ENCODE results near the gene PRXL2B.

The PRXL2B gene

DNA sequence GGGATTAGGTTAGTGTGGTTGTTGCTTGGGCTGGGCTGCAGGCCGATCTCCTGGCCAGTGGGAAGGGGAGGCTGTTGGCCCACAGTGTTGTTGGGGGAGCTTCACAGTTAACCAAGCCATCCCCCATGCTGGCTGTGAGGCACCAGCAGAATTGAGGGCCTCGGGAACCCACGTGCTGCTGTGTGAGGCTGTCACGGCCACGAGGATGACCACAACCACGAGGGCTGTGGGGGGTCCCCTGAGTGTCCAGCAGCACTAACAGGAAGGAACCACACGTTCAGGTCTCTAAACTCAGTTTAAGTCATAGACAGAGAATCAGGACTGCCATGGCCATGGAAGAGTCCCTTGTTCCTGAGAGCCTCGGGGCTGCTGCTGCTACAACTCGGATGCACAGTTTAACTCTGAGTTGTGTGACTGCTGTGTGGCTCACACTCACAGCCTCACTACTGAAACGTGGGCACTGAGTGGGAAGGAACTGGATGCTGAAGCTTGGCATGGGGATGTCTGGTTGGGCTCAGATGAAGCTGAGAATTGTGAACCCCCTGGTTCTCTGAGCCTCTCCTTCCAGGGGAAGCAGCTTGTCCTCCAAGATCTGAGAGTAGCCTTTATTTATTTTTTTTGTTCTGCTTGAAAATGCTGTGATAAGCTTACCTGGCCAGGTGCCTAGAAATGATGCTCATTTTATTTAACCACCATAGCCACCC is 51.0 kb downstream of the PRXL2B start:
- DNase-seq: no peak

DNA sequence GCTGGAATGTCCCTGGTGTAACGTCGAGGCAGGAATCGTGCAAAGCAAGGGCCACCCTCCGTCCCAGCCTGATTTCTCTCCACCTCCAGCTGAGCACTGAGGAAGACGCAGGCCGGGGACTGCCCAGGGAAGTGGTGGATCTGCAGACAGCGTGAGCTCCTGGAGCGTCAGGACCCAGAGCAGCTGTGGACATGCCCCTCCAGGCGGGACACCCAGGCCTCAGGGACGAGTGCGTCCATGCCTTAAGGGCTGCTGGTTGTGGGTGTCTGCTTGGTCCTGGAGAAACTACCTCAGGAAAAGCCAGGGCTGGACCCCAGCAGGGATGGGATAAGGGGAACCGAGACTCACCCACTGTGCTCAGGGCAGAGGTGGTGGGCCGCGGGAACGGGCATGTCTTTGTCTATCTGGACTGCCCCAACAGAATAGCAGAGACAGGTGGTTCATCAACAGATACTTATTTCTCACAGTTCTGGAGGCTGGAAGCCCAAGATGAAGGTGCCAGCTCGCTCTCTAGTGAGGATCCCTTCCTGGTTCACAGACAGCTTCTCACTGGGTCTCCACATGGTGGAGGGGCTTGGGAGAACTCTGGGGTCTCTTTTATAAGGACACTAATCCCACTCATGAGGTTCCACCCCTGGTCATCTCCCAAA is 52.0 kb downstream of the PRXL2B start:
- DNase-seq: no peak

DNA sequence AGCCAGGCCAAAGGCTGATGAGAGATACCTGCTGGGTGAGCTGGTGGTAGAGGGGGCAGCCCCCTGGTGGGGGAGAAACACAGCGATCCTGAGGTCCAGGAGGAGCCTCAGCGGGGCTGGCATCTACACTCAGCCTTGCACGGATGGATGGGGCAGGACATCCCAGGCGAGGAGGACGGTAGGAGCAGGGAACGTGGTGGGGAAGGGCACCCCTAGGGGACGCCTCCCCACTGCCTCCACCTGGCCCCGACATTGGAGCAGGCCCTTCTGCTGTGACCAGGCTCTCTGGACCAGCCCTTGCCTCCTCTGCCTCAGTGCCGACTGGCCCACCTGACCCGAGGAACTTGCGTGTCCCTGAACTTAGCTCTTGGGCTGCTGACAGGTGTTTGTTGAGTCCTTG is 52.6 kb downstream of the PRXL2B start:
- no peak for DNase-seq

DNA sequence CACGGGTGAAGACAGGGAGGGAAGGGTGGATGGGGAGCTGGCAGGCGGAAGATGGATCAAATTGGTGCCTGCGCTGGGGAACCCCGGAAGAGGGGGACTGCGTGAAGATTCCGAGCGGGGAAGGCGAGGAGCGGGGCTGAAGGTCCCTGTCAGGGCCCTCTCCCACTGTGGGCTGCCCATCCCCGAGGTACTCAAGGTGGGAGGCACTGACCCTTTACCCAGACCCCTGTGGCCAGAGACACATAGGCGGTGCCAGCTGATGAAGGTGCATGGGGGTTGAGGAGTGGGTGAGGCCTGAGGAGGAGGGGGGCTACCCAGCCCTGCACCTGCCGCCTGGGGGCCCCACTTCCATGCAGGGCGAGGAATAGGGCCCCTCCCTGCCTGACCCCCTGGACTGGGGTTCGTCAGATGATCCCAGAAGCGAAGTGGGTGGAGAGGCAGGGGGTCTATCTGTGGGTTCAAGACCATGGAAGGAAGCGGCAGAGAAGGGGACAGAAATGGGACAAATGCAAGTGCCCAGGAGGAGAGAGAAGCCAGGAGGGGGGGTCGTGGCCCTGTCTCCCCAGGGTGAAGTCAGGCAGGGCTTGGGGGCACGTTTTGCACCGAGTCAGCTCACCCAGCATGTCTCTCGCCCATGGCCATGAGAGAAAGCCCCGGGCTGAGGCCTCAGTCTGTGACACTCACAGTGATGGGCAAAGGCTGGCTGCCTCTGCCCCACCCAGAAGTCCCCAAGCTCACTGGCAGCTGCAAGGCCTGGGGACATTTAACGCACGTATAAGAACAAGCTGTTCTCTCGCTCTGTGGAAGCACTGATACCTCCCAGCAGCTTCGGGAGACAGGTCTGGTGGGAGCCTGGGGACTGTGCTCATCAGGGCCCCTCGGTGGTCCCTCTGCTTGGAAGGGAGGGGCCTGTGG is 53.3 kb downstream of the PRXL2B start:
- DNase-seq: no peak

DNA sequence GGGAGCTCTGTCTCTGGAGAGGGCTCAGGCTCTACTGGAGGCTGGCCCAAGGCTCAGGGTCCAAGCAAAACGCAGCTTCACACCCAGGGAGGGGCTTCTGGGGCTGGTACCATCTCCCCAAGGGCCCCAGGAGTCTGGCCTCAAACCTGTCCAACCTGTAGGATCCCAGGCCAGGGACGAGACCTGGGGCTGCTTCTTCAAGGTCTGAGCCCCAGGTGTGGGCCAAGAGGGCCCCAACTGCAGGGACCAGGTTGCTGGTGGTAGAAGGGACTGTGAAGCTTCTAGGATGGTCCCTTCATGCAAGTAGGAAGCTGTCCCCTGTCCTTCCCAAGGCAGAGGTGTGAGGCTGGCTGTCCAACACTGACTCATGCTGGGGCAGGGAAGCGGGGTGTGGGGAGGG is 54.0 kb downstream of the PRXL2B start:
- no peak for DNase-seq

Data from fibroblast of skin of scalp (primary cell).